HUES48 (cell line): ENCODE measurements around the gene ITPKA.
A peak's percentile ranks its signal among the peaks of the same experiment; 100 is the strongest.

Source experiments
- H3K27ac ChIP-seq: one replicate; pipeline ENCODE4 v1.7.0; 2013; ENCODE audit warnings: low read depth, low read length, inconsistent platforms
- H3K27me3 ChIP-seq: 2 replicates; pipeline ENCODE4 v1.6.1; 2013; ENCODE audit warnings: mild to moderate bottlenecking, low read length; ENCODE audit not compliant: control insufficient read depth, insufficient read depth
- H3K36me3 ChIP-seq: 2 replicates; pipeline ENCODE4 v1.6.1; 2013; ENCODE audit warnings: low read length; ENCODE audit not compliant: control insufficient read depth, insufficient read depth
- H3K4me1 ChIP-seq: 2 replicates; pipeline ENCODE4 v1.6.1; 2013; ENCODE audit warnings: mild to moderate bottlenecking, low read length; ENCODE audit not compliant: control insufficient read depth, insufficient read depth
- H3K4me3 ChIP-seq: 2 replicates; pipeline ENCODE4 v1.5.1; 2013; ENCODE audit warnings: mild to moderate bottlenecking, low read depth, low read length
- H3K9ac ChIP-seq: 2 replicates; pipeline ENCODE4 v1.6.1; 2013; ENCODE audit warnings: mild to moderate bottlenecking, low read depth, low read length, moderate library complexity
- H3K9me3 ChIP-seq: 2 replicates; pipeline ENCODE4 v1.6.1; 2013; ENCODE audit warnings: low read length; ENCODE audit not compliant: control insufficient read depth, insufficient read depth

ITPKA gene

GRCh38 chr15:41512512-41512939 lies 18.9 kb downstream of the ITPKA start:
- Histone ChIP-seq H3K27ac (no peak overlapping the region), H3K9me3 (no peaks in the 10 kb centered on the region), H3K4me1 (peaks cover 7% of the 10 kb centered on the region; the same call in 1 of the 2 replicates), H3K9ac (no peak overlapping the region), H3K36me3 (peaks cover 11% of the 10 kb centered on the region), H3K4me3 (peak overlapping the region; percentile 60), H3K27me3 (peaks cover 68% of the 10 kb centered on the region)

GRCh38 chr15:41512940-41513505 lies 19.3 kb downstream of the ITPKA start:
- Histone ChIP-seq H3K27me3 (peaks cover 63% of the 10 kb centered on the region), H3K9me3 (no peaks in the 10 kb centered on the region), H3K36me3 (peaks cover 16% of the 10 kb centered on the region), H3K27ac (no peak overlapping the region), H3K9ac (no peak overlapping the region), H3K4me1 (peaks cover 7% of the 10 kb centered on the region; the same call in 1 of the 2 replicates), H3K4me3 (peak overlapping the region; percentile 60)

DNA sequence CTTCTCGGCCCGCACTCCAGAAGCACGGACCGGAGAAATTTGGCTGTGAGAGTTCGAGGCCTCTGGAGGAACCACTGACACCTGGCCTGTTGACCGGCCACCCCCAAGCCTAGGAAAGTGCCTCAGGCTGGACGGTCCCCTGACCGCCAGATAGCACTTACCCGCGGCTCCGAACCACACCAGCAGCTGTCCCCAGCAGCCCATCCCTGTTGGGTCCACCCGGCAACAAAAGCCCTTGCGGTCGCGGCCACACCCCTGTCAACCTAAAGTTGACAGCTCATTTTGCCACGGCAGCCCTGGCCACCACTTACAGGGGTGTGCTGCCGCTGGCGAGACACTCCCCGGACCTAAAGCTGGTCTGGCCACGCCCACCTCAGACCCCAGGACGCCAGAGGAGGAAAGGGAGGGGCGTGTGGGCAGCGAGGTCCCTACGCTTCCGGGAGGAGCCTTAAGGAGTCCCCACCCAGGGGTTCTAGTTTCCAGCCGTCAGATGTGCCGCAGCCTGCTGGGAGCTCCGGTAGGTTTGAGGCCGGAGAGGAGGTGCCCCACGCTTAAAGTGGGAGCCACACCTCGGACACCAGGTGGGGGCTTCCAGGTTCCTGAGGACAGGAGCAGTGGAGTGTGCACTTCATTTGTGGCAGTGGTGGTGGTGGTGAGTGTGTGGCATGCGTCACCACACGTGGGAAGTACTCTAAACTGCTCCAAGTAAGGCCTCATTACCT lies 20.0 kb downstream of the ITPKA start, which contains the start of gene LTK:
TSS of gene LTK (minus strand) at position 322 of the 722 bp plus-strand sequence. CDS start at position 204, 118 bp downstream.
- peaks cover 58% of the 10 kb centered on the region for H3K27me3 ChIP-seq
- H3K4me3 ChIP-seq, result peak within 1 kb of the TSS; percentile 60
- peaks cover 18% of the 10 kb centered on the region for H3K36me3 ChIP-seq
- H3K27ac ChIP-seq, result no peak within 1 kb of the TSS
- peaks cover 7% of the 10 kb centered on the region; the same call in 1 of the 2 replicates for H3K4me1 ChIP-seq
- no peak within 1 kb of the TSS for H3K9ac ChIP-seq
- no peaks in the 10 kb centered on the region for H3K9me3 ChIP-seq

DNA sequence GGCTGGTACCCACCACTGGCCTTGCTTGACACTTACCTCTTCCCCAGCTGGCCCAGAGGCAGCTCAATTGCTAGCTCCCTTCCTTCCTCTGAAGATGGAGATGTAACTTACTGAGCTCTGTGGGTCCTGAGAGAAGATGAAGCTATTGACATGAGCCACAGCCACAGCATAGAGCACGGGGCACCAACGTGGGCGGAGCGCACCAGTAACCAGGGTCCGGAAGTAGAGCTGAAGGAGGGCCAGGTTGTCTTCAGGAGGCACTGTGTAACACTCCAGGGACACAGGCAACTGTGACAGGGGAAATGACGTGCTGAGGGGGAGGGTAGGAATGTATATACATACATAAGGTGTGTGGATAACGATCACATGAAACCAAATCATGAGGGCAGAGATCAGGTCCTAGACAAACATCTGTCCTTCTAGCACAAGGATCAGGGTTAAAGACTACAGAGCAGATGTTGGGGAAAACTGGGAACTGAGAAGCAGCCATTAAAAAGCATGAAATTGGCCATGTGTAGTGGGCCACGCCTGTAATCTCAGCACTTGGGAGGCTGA lies 24.3 kb downstream of the ITPKA start:
- Histone ChIP-seq H3K36me3 (peaks cover 41% of the 10 kb centered on the region), H3K4me1 (no peaks in the 10 kb centered on the region), H3K27ac (no peak overlapping the region), H3K27me3 (peaks cover 15% of the 10 kb centered on the region), H3K9ac (no peak overlapping the region), H3K4me3 (no peak overlapping the region), H3K9me3 (no peaks in the 10 kb centered on the region)

DNA sequence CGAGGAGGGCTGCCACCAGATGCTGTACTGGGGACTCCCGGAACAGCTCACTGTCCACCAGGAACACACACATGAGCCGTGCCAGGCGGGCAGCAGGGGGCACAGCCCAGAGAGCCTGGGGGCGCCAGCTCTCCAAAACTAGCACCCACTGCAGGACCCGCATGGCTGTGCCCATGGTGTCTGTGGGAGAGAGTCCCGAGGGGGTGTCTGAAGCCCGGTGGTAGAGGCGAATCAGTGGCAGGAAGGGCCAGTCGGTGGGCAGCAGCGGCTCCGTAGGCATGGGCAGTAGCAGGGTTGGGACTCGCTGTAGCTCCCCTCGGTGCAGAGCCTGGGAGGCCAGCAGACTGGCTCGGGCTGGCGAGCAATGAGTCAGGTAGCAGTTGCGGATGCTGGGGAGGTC lies 27.0 kb downstream of the ITPKA start:
- H3K27me3 ChIP-seq, result no peaks in the 10 kb centered on the region
- H3K36me3 ChIP-seq, result peaks cover 61% of the 10 kb centered on the region
- no peak overlapping the region for H3K4me3 ChIP-seq
- H3K9me3 ChIP-seq, result no peaks in the 10 kb centered on the region
- no peak overlapping the region for H3K9ac ChIP-seq
- H3K4me1 ChIP-seq, result no peaks in the 10 kb centered on the region
- H3K27ac ChIP-seq, result no peak overlapping the region

GRCh38 chr15:41521614-41522013 lies 27.9 kb downstream of the ITPKA start:
- Histone ChIP-seq H3K9ac (no peak overlapping the region), H3K4me3 (no peak overlapping the region), H3K27ac (no peak overlapping the region), H3K36me3 (peaks cover 67% of the 10 kb centered on the region), H3K4me1 (no peaks in the 10 kb centered on the region), H3K9me3 (no peaks in the 10 kb centered on the region), H3K27me3 (no peaks in the 10 kb centered on the region)

DNA sequence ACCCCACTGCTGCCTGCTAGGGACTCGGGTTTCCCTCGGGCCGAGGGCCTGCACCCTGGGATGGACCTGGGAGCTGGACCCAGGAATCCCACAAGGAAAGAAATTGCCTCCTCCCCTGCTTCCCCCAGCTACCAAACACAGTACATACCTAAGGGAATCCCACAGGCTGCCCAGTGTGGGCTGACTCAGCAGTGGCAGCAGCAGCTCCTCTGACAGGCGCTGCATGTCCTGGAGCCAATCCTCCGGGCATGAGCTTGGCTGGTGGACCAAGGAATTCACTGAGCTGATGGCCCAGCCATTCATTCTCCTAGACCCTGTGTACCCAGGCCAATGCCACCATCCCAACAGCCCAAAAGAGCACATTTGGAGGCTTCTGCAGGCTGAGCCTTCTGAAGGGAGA lies 29.4 kb downstream of the ITPKA start:
- H3K36me3 ChIP-seq, result peaks cover 68% of the 10 kb centered on the region
- no peak overlapping the region for H3K9ac ChIP-seq
- no peak overlapping the region for H3K4me3 ChIP-seq

DNA sequence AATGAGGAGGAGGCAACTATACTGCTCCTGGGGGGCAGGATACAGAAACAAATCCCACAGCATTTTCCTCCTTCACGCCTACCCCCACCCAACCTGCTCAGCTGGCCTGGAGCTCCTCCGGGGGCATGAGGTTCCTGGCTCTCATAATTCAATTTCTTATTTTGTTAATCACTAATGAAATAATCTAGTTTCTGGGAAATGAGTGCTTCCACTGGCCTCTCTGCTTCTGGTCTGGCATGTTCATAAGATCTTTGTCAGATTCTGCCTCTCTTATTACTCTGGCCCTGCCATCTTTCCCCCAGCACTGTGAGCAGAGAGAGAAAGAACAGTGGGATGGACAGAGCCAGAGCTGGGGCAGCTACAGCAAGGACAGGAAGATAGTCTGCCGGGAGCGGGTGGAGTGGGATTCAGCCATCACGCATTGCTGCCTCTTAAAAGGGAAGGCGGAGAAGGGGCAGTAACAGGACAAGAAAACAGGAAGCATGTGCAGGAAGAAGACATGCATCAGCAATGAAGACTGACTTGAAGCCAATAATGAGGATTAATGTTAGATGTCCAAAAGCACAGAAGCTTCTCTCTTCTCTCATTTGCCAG lies 36.8 kb downstream of the ITPKA start:
- Histone ChIP-seq H3K36me3 (peaks cover 86% of the 10 kb centered on the region), H3K27ac (no peak overlapping the region), H3K4me3 (no peak overlapping the region), H3K9me3 (no peaks in the 10 kb centered on the region), H3K4me1 (no peaks in the 10 kb centered on the region), H3K9ac (no peak overlapping the region), H3K27me3 (no peaks in the 10 kb centered on the region)

More for the DNA sequence above, 29.4 kb downstream of the ITPKA start:
- Histone ChIP-seq H3K9me3 (no peaks in the 10 kb centered on the region), H3K27me3 (no peaks in the 10 kb centered on the region), H3K4me1 (no peaks in the 10 kb centered on the region), H3K27ac (no peak overlapping the region)

- H3K4me3 ChIP-seq, result no peak overlapping the region
- no peaks in the 10 kb centered on the region for H3K27me3 ChIP-seq
- H3K36me3 ChIP-seq, result peaks cover 57% of the 10 kb centered on the region
- H3K9me3 ChIP-seq, result no peaks in the 10 kb centered on the region
- no peak overlapping the region for H3K9ac ChIP-seq
- H3K27ac ChIP-seq, result no peak overlapping the region
- H3K4me1 ChIP-seq, result no peaks in the 10 kb centered on the region
Measured at GRCh38 chr15:41535544-41535943, 41.9 kb downstream of the ITPKA start.

DNA sequence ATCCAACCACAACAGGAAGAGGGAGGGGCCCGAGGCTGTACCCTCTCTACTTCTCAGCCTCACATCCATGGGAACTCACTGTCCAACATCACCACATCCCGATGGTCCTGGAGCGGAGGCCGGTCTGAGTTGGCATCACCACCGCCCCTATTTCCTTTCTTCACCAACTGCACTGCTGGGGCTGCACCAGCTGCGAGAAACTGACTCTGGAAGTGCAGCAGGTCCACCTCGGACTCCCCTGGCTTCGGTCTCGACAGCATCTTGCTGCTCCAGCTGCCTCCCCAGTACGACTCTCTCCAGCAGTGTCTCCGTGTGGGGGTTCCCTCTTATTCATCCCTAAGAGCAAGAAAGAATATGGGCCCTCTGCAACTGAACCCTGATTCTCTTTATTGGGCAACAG lies 43.2 kb downstream of the ITPKA start:
- H3K9me3 ChIP-seq, result no peaks in the 10 kb centered on the region
- no peaks in the 10 kb centered on the region for H3K27me3 ChIP-seq
- H3K4me3 ChIP-seq, result no peak overlapping the region
- H3K4me1 ChIP-seq, result no peaks in the 10 kb centered on the region
- no peak overlapping the region for H3K9ac ChIP-seq
- H3K36me3 ChIP-seq, result peaks cover 45% of the 10 kb centered on the region
- H3K27ac ChIP-seq, result no peak overlapping the region

- H3K4me1 ChIP-seq, result no peaks in the 10 kb centered on the region
- no peaks in the 10 kb centered on the region for H3K9me3 ChIP-seq
- H3K36me3 ChIP-seq, result no peaks in the 10 kb centered on the region
- peak overlapping the region; percentile 82 for H3K9ac ChIP-seq
- no peaks in the 10 kb centered on the region for H3K27me3 ChIP-seq
- H3K27ac ChIP-seq, result peak overlapping the region; percentile 96
- H3K4me3 ChIP-seq, result peak overlapping the region; percentile 86
Measured at GRCh38 chr15:41543521-41543870, 49.8 kb downstream of the ITPKA start.
